Parathyroid adenoma (tissue), 2 donors: ENCODE data around the gene PDGFB.

Experiments
- H2AFZ ChIP-seq: fragments of 300-600 bp; sonication (generic); one replicate; pipeline ENCODE4 v1.7.0; 2017; ENCODE audit warnings: antibody characterized with exemption, mild to moderate bottlenecking
- H3K27ac ChIP-seq: fragments of 300-600 bp; sonication (generic); one replicate; pipeline ENCODE4 v1.7.0; 2017
- H3K27me3 ChIP-seq: fragments of 300-600 bp; sonication (generic); one replicate; pipeline ENCODE4 v1.7.0; 2017; ENCODE audit warnings: low read length; ENCODE audit not compliant: control insufficient read depth, insufficient read depth
- H3K36me3 ChIP-seq: fragments of 300-600 bp; sonication (generic); one replicate; pipeline ENCODE4 v1.7.0; 2017; ENCODE audit warnings: low read length; ENCODE audit not compliant: control insufficient read depth, insufficient read depth
- H3K4me1 ChIP-seq: fragments of 300-600 bp; sonication (generic); one replicate; pipeline ENCODE4 v1.7.0; 2017; ENCODE audit warnings: control low read depth
- H3K4me2 ChIP-seq: fragments of 300-600 bp; sonication (generic); one replicate; pipeline ENCODE4 v1.7.0; 2017; ENCODE audit warnings: low read length
- H3K4me3 ChIP-seq: fragments of 300-600 bp; sonication (generic); one replicate; pipeline ENCODE4 v1.7.0; 2017; ENCODE audit warnings: low read depth, low read length
- H3K79me2 ChIP-seq: fragments of 300-600 bp; sonication (generic); one replicate; pipeline ENCODE4 v1.7.0; 2017; ENCODE audit warnings: control low read depth
- H3K9ac ChIP-seq: fragments of 300-600 bp; sonication (generic); one replicate; pipeline ENCODE4 v1.7.0; 2017; ENCODE audit warnings: mild to moderate bottlenecking
- H3K9me3 ChIP-seq: fragments of 300-600 bp; sonication (generic); one replicate; pipeline ENCODE4 v1.7.0; 2017; ENCODE audit warnings: low read length; ENCODE audit not compliant: control insufficient read depth
- CTCF ChIP-seq: fragments of 300-600 bp; sonication (generic); IDR thresholded peaks from one replicate; pipeline ENCODE4 v1.7.0; 2017; ENCODE audit warnings: antibody characterized with exemption, mild to moderate bottlenecking
- donor health status: primary hyperparathyroidism.

PDGFB gene

GRCh38 chr22:39178206-39179111 lies 66.3 kb downstream of the PDGFB start:
- no peaks in the 10 kb centered on the region for H3K27me3 ChIP-seq
- no peaks in the 10 kb centered on the region for H3K36me3 ChIP-seq
- no peak overlapping the region for H3K27ac ChIP-seq
- H3K4me2 ChIP-seq = no peak overlapping the region
- H3K9me3 ChIP-seq = no peaks in the 10 kb centered on the region
- TF ChIP-seq CTCF = no peak
- no peaks in the 10 kb centered on the region for H3K4me1 ChIP-seq
- no peaks in the 10 kb centered on the region for H3K79me2 ChIP-seq
- H2AFZ ChIP-seq = no peak overlapping the region
- no peak overlapping the region for H3K4me3 ChIP-seq
- no peak overlapping the region for H3K9ac ChIP-seq

- Histone ChIP-seq H3K4me2 (no peak overlapping the region), H3K9me3 (no peaks in the 10 kb centered on the region), H2AFZ (no peak overlapping the region), H3K27me3 (no peaks in the 10 kb centered on the region), H3K79me2 (no peaks in the 10 kb centered on the region), H3K4me1 (no peaks in the 10 kb centered on the region), H3K9ac (no peak overlapping the region), H3K27ac (no peak overlapping the region), H3K36me3 (no peaks in the 10 kb centered on the region), H3K4me3 (no peak overlapping the region)
- TF ChIP-seq CTCF = no peak
Measured at GRCh38 chr22:39177791-39178190, 67.0 kb downstream of the PDGFB start.

- H3K27me3 ChIP-seq = no peaks in the 10 kb centered on the region
- H3K9ac ChIP-seq = no peak overlapping the region
- no peak overlapping the region for H2AFZ ChIP-seq
- no peaks in the 10 kb centered on the region for H3K9me3 ChIP-seq
- H3K4me3 ChIP-seq = no peak overlapping the region
- no peak overlapping the region for H3K27ac ChIP-seq
- no peak overlapping the region for H3K4me2 ChIP-seq
- no peaks in the 10 kb centered on the region for H3K4me1 ChIP-seq
- TF ChIP-seq CTCF = no peak
- no peaks in the 10 kb centered on the region for H3K36me3 ChIP-seq
- H3K79me2 ChIP-seq = no peaks in the 10 kb centered on the region
Measured at GRCh38 chr22:39177456-39177775, 67.4 kb downstream of the PDGFB start.

- Histone ChIP-seq H3K4me3 (no peak overlapping the region), H3K27ac (peak overlapping the region; percentile 69), H3K9me3 (no peaks in the 10 kb centered on the region), H3K4me2 (no peak overlapping the region), H3K9ac (no peak overlapping the region), H3K79me2 (no peaks in the 10 kb centered on the region), H3K4me1 (no peaks in the 10 kb centered on the region), H3K27me3 (no peaks in the 10 kb centered on the region), H2AFZ (no peak overlapping the region), H3K36me3 (no peaks in the 10 kb centered on the region)
- no peak for TF ChIP-seq CTCF
Measured at GRCh38 chr22:39176714-39177455, 67.9 kb downstream of the PDGFB start.
